GM18867 (cell line): ENCODE data around the gene IL36B.

ENCODE experiments used
- ATAC-seq: cut with Tn5 transposase; IDR thresholded peaks from one replicate; pipeline ENCODE4 v1.9.1; 2021; ENCODE audit warnings: mild to moderate bottlenecking, moderate library complexity; ENCODE audit not compliant: unreplicated experiment

IL36B gene

GRCh38 chr2:113056521-113056920 lies 3.9 kb upstream of the IL36B start:
- no peak for ATAC-seq

GRCh38 chr2:113054066-113054465 lies 1.4 kb upstream of the IL36B start:
- no peak for ATAC-seq

- no peak for ATAC-seq
Measured at GRCh38 chr2:113053666-113054065, 999 bp upstream of the IL36B start.

- ATAC-seq = no peak
Measured at GRCh38 chr2:113050921-113051895, 1.5 kb downstream of the IL36B start.

- ATAC-seq = no peak
Measured at GRCh38 chr2:113046465-113046864, 6.2 kb downstream of the IL36B start.

- no peak for ATAC-seq
Measured at GRCh38 chr2:113041871-113042270, 10.8 kb downstream of the IL36B start.

- no peak for ATAC-seq
Measured at GRCh38 chr2:113039719-113040118, 12.9 kb downstream of the IL36B start.

- no peak for ATAC-seq
Measured at GRCh38 chr2:113039158-113039557, 13.5 kb downstream of the IL36B start.

GRCh38 chr2:113038291-113038690 lies 14.4 kb downstream of the IL36B start:
- ATAC-seq = no peak

GRCh38 chr2:113036763-113037162 lies 15.9 kb downstream of the IL36B start:
- no peak for ATAC-seq

- no peak for ATAC-seq
Measured at GRCh38 chr2:113034016-113034415, 18.7 kb downstream of the IL36B start.

- ATAC-seq = no peak
Measured at GRCh38 chr2:113032737-113033136, 19.9 kb downstream of the IL36B start.

- no peak for ATAC-seq
Measured at GRCh38 chr2:113028112-113028511, 24.6 kb downstream of the IL36B start.

- no peak for ATAC-seq
Measured at GRCh38 chr2:113027691-113028090, 25.0 kb downstream of the IL36B start.

- ATAC-seq = no peak
Measured at GRCh38 chr2:113025737-113026136, 26.9 kb downstream of the IL36B start.

- no peak for ATAC-seq
Measured at GRCh38 chr2:113024764-113025163, 27.9 kb downstream of the IL36B start.

- no peak for ATAC-seq
Measured at GRCh38 chr2:113021312-113021711, 31.4 kb downstream of the IL36B start.

- no peak for ATAC-seq
Measured at GRCh38 chr2:113018509-113018908, 34.2 kb downstream of the IL36B start.

GRCh38 chr2:113015655-113016054 lies 37.0 kb downstream of the IL36B start:
- ATAC-seq = no peak

GRCh38 chr2:113015042-113015441 lies 37.6 kb downstream of the IL36B start:
- ATAC-seq = no peak

- ATAC-seq = no peak
Measured at GRCh38 chr2:113014067-113014466, 38.6 kb downstream of the IL36B start.

GRCh38 chr2:113013336-113013661 lies 39.4 kb downstream of the IL36B start:
- ATAC-seq = no peak
